HFFc6 (cell line): ENCODE measurements around the gene CELF4. TPM values are rescaled to one million over a fixed set of nuclear protein-coding genes. Genes with fewer than 3 reads are reported as not detected.
A peak's percentile ranks its signal among the peaks of the same experiment; 100 is the strongest.

Experiments
- DNase-seq: peaks from one replicate; pipeline ENCODE4 v3.0.0-alpha.2; 2018
- H3K27ac Mint-ChIP-seq: 2 replicates; pipeline ENCODE4 v1.8.0; 2020; ENCODE audit warnings: mild to moderate bottlenecking, mixed read lengths
- H3K27me3 Mint-ChIP-seq: 2 replicates; pipeline ENCODE4 v1.8.0; 2021; ENCODE audit warnings: mild to moderate bottlenecking, moderate library complexity, mixed read lengths; ENCODE audit not compliant: insufficient read depth
- H3K36me3 Mint-ChIP-seq: 2 replicates; pipeline ENCODE4 v1.8.0; 2021; ENCODE audit warnings: low read depth, mixed read lengths
- H3K4me1 Mint-ChIP-seq: 2 replicates; pipeline ENCODE4 v1.8.0; 2020; ENCODE audit warnings: low read depth, mixed read lengths
- H3K4me3 Mint-ChIP-seq: 2 replicates; pipeline ENCODE4 v1.8.0; 2020; ENCODE audit warnings: mild to moderate bottlenecking, moderate library complexity, mixed read lengths
- H3K9me3 Mint-ChIP-seq: 2 replicates; pipeline ENCODE4 v1.8.0; 2020; ENCODE audit warnings: mild to moderate bottlenecking, mixed read lengths
- total RNA-seq, 6 experiments: library from RNA; stranded (reverse); fragmentation: NEBNext Ultra II Directional; extraction: Animal tissue kit (Norgen Biotek cat#: 25700); gene quantifications; 2 replicates in 1 of 6; 3 replicates in 5 of 6; pipeline ENCODE4 v1.2.3, GENCODE V29; 2021
- TF ChIP-seq, protein P1 (sequence below): fragments of 200-600 bp; sonication (generic); IDR thresholded peaks from 2 replicates; pipeline ENCODE4 v1.5.0; 2021; ENCODE audit warnings: antibody characterized with exemption, mild to moderate bottlenecking

CELF4 gene
- total RNA-seq, 6 experiments from 2014 or later = not detected

DNA sequence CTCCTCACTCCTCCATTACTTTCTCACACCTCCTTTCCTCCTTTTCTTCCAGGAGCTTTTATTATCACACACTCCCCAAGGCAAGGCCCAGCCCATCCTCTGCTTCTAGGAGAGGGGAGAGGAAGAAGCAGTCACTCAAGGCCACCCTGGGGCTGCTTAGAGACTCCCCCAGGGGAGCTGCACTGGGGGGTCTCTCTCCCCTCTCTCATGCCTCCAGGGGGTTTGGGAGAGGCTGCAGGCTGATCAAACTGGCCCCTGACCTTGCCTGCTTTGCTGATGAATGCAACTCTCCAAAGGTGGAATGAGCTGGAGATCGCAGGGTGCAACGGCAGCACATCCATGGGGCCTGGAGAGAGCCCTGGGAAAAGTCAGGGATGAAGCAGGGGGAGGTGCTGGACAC, 216.9 kb downstream of the CELF4 start:
- DNase-seq = no peak
- H3K4me3 Mint-ChIP-seq = no peak overlapping the region
- H3K9me3 Mint-ChIP-seq = no peaks in the 10 kb centered on the region
- no peaks in the 10 kb centered on the region for H3K4me1 Mint-ChIP-seq
- no peaks in the 10 kb centered on the region for H3K36me3 Mint-ChIP-seq
- H3K27me3 Mint-ChIP-seq = peaks cover 48% of the 10 kb centered on the region
- H3K27ac Mint-ChIP-seq = no peak overlapping the region
- TF ChIP-seq, protein P1, sequence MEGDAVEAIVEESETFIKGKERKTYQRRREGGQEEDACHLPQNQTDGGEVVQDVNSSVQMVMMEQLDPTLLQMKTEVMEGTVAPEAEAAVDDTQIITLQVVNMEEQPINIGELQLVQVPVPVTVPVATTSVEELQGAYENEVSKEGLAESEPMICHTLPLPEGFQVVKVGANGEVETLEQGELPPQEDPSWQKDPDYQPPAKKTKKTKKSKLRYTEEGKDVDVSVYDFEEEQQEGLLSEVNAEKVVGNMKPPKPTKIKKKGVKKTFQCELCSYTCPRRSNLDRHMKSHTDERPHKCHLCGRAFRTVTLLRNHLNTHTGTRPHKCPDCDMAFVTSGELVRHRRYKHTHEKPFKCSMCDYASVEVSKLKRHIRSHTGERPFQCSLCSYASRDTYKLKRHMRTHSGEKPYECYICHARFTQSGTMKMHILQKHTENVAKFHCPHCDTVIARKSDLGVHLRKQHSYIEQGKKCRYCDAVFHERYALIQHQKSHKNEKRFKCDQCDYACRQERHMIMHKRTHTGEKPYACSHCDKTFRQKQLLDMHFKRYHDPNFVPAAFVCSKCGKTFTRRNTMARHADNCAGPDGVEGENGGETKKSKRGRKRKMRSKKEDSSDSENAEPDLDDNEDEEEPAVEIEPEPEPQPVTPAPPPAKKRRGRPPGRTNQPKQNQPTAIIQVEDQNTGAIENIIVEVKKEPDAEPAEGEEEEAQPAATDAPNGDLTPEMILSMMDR = no peak

DNA sequence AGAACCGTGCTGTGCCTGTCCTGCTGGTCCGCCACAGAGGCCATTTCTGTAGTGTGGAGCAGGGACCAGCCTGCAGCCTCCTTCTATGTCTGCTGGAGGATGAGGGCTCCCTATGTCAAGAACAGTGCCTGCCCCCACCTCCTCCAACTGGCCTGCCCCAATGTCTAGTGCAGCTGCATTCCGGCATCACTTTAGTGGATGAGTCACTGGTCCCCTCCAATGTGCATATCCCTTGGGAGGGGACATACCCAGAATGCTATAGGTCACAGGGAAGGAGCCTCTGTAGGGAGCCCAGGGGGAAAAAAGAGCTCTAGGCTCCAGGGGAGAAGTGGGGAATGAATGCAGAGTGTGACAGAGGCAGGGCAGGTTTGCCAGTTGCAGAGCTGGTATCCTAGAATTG, 219.6 kb downstream of the CELF4 start:
- Mint-ChIP-seq H3K4me1 (peaks cover 9% of the 10 kb centered on the region), H3K4me3 (no peak overlapping the region), H3K9me3 (no peaks in the 10 kb centered on the region), H3K36me3 (no peaks in the 10 kb centered on the region), H3K27ac (no peak overlapping the region), H3K27me3 (peaks cover 32% of the 10 kb centered on the region)
- TF ChIP-seq, protein P1 = no peak
- no peak for DNase-seq

DNA sequence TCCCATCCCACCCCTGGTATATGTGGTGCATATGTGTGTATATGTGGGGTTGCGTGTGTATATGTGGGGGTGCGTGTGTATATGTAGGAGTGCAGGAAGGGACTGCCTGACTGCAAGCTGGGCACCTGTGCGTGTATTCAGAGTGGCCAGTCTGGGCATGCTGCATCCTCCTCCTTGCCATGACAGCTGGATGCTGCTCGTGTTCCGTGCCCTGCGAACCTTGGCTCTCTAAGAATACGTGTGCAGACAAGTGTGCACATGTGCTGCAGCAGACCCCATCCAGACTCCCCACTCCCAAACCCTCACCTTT, 222.1 kb downstream of the CELF4 start:
- Mint-ChIP-seq H3K27ac (no peak overlapping the region), H3K4me3 (no peak overlapping the region), H3K9me3 (no peaks in the 10 kb centered on the region), H3K4me1 (peaks cover 15% of the 10 kb centered on the region), H3K27me3 (peaks cover 31% of the 10 kb centered on the region), H3K36me3 (no peaks in the 10 kb centered on the region)
- DNase-seq = no peak
- TF ChIP-seq, protein P1 = peak; percentile 15; the same call in 1 of the 2 replicates

DNA sequence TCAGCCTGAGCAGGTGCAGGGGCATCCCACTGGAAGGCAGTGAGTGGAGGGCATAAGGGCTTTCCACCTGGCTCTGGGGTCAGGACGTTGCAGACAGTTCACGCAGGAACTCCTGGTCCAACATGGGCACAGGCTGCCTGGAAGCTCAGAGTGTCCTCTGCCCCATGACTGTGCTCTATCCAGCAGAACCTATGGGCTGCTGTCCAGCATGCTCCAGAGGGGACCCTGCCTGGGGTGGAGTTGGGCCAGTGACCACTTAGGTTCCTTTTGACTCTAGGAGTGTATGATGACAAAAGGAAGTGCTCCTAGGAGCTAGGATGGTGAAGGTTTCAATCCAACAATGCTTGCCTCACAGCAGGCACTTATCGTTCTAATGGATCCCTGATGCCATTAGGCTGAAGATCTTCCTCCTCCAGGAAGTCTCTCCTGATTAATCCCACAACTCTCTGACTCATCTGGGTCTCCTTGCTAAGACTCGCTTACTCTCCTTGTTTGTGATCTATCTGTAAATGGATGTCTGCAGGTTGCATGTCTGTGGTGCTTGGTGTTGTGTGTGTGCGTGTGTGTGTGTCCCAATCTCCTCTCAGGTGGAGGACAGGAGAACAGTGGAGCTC, 224.0 kb downstream of the CELF4 start:
- TF ChIP-seq, protein P1 = no peak
- Mint-ChIP-seq H3K4me3 (no peak overlapping the region), H3K4me1 (peaks cover 15% of the 10 kb centered on the region), H3K27me3 (peaks cover 22% of the 10 kb centered on the region), H3K36me3 (no peaks in the 10 kb centered on the region), H3K27ac (no peak overlapping the region), H3K9me3 (no peaks in the 10 kb centered on the region)
- no peak for DNase-seq

DNA sequence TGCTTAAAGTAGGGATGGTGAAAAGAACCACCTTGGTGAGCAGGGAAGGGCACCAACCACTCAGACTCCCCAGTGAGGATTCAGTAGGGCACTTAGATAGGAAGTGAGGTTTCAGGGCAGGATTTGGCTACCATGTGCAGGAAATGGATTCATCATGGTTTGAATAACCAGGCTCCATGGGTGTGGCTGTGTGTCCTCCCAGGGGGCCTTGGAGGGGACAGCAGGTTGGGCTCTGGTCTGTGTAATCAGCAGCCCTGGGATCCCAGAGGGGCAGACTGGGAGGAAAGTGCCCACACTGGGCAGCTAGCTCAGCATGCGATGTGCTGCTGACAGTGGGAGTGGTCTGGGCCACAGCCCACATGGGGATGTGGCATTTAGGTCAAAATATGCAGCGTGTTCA, 224.6 kb downstream of the CELF4 start:
- Mint-ChIP-seq H3K27me3 (peaks cover 17% of the 10 kb centered on the region), H3K4me3 (no peak overlapping the region), H3K4me1 (peaks cover 16% of the 10 kb centered on the region), H3K36me3 (no peaks in the 10 kb centered on the region), H3K9me3 (no peaks in the 10 kb centered on the region), H3K27ac (no peak overlapping the region)
- TF ChIP-seq, protein P1 = no peak
- DNase-seq = no peak
